Testis (tissue), 2 donors: ENCODE measurements around the gene PAPPA2.

Experiments
- POLR2A ChIP-seq: fragments of 450-650 bp; IDR thresholded peaks from one replicate; pipeline ENCODE4 v1.6.1; 2017; ENCODE audit warnings: antibody characterized with exemption, mild to moderate bottlenecking, moderate library complexity
- TF ChIP-seq, protein P1 (sequence below), 3 experiments: fragments of 450-650 bp in 2 of 3; fragments of 200-600 bp in 1 of 3; sonication (generic) in 1 of 3; IDR thresholded peaks; one replicate each; pipeline ENCODE4 v1.5.1; 2016 to 2019; ENCODE audit warnings: antibody characterized with exemption in 3 of 3, mild to moderate bottlenecking in 2 of 3, moderate library complexity in 1 of 3

- TF ChIP-seq, protein P1, sequence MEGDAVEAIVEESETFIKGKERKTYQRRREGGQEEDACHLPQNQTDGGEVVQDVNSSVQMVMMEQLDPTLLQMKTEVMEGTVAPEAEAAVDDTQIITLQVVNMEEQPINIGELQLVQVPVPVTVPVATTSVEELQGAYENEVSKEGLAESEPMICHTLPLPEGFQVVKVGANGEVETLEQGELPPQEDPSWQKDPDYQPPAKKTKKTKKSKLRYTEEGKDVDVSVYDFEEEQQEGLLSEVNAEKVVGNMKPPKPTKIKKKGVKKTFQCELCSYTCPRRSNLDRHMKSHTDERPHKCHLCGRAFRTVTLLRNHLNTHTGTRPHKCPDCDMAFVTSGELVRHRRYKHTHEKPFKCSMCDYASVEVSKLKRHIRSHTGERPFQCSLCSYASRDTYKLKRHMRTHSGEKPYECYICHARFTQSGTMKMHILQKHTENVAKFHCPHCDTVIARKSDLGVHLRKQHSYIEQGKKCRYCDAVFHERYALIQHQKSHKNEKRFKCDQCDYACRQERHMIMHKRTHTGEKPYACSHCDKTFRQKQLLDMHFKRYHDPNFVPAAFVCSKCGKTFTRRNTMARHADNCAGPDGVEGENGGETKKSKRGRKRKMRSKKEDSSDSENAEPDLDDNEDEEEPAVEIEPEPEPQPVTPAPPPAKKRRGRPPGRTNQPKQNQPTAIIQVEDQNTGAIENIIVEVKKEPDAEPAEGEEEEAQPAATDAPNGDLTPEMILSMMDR (IDR thresholded peaks at IDR 0.05): no peak
- TF ChIP-seq POLR2A: no peak
Measured at GRCh38 chr1:176702901-176703300, 239.9 kb downstream of the PAPPA2 start.
